Glutamatergic neuron (in vitro differentiated cells): ENCODE results near the gene GPATCH4. TPM values are rescaled to one million over a fixed set of nuclear protein-coding genes. Genes with fewer than 3 reads are reported as not detected.
A peak's percentile ranks its signal among the peaks of the same experiment; 100 is the strongest.

Experiments
- DNase-seq: peaks from one replicate; pipeline ENCODE4 v3.0.0; 2022
- H3K27ac Mint-ChIP-seq: one replicate; pipeline ENCODE4 v1.8.0; 2020; ENCODE audit warnings: mild to moderate bottlenecking, mixed read lengths, inconsistent platforms; ENCODE audit not compliant: unreplicated experiment
- H3K27me3 Mint-ChIP-seq: one replicate; pipeline ENCODE4 v1.8.0; 2020; ENCODE audit warnings: mild to moderate bottlenecking, moderate library complexity, mixed read lengths, inconsistent platforms; ENCODE audit not compliant: unreplicated experiment
- H3K36me3 Mint-ChIP-seq: one replicate; pipeline ENCODE4 v1.8.0; 2020; ENCODE audit warnings: mild to moderate bottlenecking, mixed read lengths, inconsistent platforms; ENCODE audit not compliant: unreplicated experiment
- H3K4me1 Mint-ChIP-seq: one replicate; pipeline ENCODE4 v1.8.0; 2020; ENCODE audit warnings: mild to moderate bottlenecking, low read depth, mixed read lengths, inconsistent platforms; ENCODE audit not compliant: unreplicated experiment
- H3K4me3 Mint-ChIP-seq: one replicate; pipeline ENCODE4 v1.8.0; 2020; ENCODE audit warnings: mild to moderate bottlenecking, mixed read lengths, inconsistent platforms; ENCODE audit not compliant: unreplicated experiment
- H3K9me3 Mint-ChIP-seq: one replicate; pipeline ENCODE4 v1.8.0; 2020; ENCODE audit warnings: mild to moderate bottlenecking, moderate library complexity, mixed read lengths, inconsistent platforms; ENCODE audit not compliant: unreplicated experiment
- total RNA-seq: library from RNA; stranded (reverse); fragmentation: NEBNext Ultra II Directional; extraction: Animal tissue kit (Norgen Biotek cat#: 25700); gene quantifications from one replicate; pipeline ENCODE4 v1.2.1, GENCODE V29; 2021; ENCODE audit not compliant: unreplicated experiment
- TF ChIP-seq, protein P1 (sequence below): fragments of 200-600 bp; sonication (generic); IDR thresholded peaks from one replicate; pipeline ENCODE4 v1.5.0; 2021; ENCODE audit not compliant: partially characterized antibody, unreplicated experiment

The GPATCH4 gene
- total RNA-seq, 1 donor from 2014 or later, result 13.2 TPM

GRCh38 chr1:156599811-156600210, 1.5 kb downstream of the GPATCH4 start:
- peaks cover 11% of the 10 kb centered on the region for H3K27me3 Mint-ChIP-seq
- TF ChIP-seq, protein P1, sequence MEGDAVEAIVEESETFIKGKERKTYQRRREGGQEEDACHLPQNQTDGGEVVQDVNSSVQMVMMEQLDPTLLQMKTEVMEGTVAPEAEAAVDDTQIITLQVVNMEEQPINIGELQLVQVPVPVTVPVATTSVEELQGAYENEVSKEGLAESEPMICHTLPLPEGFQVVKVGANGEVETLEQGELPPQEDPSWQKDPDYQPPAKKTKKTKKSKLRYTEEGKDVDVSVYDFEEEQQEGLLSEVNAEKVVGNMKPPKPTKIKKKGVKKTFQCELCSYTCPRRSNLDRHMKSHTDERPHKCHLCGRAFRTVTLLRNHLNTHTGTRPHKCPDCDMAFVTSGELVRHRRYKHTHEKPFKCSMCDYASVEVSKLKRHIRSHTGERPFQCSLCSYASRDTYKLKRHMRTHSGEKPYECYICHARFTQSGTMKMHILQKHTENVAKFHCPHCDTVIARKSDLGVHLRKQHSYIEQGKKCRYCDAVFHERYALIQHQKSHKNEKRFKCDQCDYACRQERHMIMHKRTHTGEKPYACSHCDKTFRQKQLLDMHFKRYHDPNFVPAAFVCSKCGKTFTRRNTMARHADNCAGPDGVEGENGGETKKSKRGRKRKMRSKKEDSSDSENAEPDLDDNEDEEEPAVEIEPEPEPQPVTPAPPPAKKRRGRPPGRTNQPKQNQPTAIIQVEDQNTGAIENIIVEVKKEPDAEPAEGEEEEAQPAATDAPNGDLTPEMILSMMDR, result no peak
- H3K4me1 Mint-ChIP-seq, result peaks cover 9% of the 10 kb centered on the region
- H3K36me3 Mint-ChIP-seq, result no peaks in the 10 kb centered on the region
- H3K9me3 Mint-ChIP-seq, result peaks cover 9% of the 10 kb centered on the region
- DNase-seq, result no peak
- H3K4me3 Mint-ChIP-seq, result no peak overlapping the region
- no peak overlapping the region for H3K27ac Mint-ChIP-seq

GRCh38 chr1:156598731-156599432, 2.4 kb downstream of the GPATCH4 start:
- DNase-seq, result no peak
- H3K27me3 Mint-ChIP-seq, result peaks cover 11% of the 10 kb centered on the region
- no peak overlapping the region for H3K4me3 Mint-ChIP-seq
- H3K36me3 Mint-ChIP-seq, result no peaks in the 10 kb centered on the region
- no peak overlapping the region for H3K27ac Mint-ChIP-seq
- peaks cover 9% of the 10 kb centered on the region for H3K4me1 Mint-ChIP-seq
- TF ChIP-seq, protein P1, result no peak
- peaks cover 9% of the 10 kb centered on the region for H3K9me3 Mint-ChIP-seq

- Mint-ChIP-seq H3K36me3 (no peaks in the 10 kb centered on the region), H3K4me1 (peaks cover 9% of the 10 kb centered on the region), H3K27me3 (peaks cover 11% of the 10 kb centered on the region), H3K9me3 (peaks cover 9% of the 10 kb centered on the region), H3K4me3 (no peak overlapping the region), H3K27ac (no peak overlapping the region)
- DNase-seq, result no peak
- TF ChIP-seq, protein P1, result no peak
Measured at GRCh38 chr1:156598125-156598524, 3.2 kb downstream of the GPATCH4 start.

DNA sequence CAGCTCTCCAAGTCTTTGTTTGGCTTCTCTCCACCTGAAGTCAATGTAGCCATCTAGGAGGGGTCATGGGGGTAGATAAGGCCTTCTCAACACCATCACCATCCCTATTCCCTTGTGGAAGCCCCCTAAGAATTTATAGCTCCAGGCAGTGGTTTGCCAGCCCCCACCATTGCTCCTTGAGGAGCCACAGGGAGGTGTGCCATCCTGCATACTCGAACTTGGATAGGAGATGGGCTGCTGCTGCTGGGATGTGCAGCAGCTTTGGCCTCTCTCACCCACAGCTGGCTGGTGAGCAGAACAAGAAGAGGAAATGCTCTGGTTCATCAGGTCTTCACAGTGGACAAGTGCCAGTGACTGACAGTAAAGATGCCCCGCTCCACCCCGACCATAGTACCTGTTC, 4.9 kb downstream of the GPATCH4 start:
- Mint-ChIP-seq H3K4me3 (no peak overlapping the region), H3K27ac (no peak overlapping the region), H3K27me3 (peaks cover 12% of the 10 kb centered on the region), H3K4me1 (peaks cover 9% of the 10 kb centered on the region), H3K36me3 (no peaks in the 10 kb centered on the region), H3K9me3 (peaks cover 11% of the 10 kb centered on the region)
- TF ChIP-seq, protein P1, result no peak
- DNase-seq, result no peak

DNA sequence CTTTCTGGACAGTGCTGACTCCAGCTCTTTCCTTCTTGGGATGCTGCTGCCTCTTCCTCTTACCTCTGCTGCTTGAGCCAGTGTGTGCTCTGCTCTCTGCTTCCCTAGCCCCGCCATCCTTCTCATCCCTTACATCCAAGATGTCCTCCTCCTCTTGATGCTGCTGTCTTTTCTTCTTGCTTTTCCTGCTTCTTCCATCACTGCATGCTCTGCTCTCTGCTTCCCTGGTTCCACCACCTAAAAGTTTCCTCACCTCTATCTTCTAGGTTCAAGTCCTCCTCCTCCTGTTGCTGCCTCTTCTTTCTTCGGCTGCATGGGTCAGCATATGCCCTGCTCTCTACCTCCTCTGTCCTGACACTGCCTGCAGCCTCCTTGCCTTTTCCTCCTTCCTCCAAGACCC, 6.3 kb downstream of the GPATCH4 start:
- Mint-ChIP-seq H3K27ac (peak overlapping the region; percentile 57), H3K4me1 (peaks cover 5% of the 10 kb centered on the region), H3K4me3 (peak overlapping the region; percentile 53), H3K9me3 (peaks cover 7% of the 10 kb centered on the region), H3K36me3 (no peaks in the 10 kb centered on the region), H3K27me3 (peaks cover 12% of the 10 kb centered on the region)
- TF ChIP-seq, protein P1, result no peak
- DNase-seq, result no peak
